IMR-90 (cell line): ENCODE results near the gene EXOC8. TPM values are rescaled to one million over a fixed set of nuclear protein-coding genes. Genes with fewer than 3 reads are reported as not detected.

ENCODE experiments used
- ATAC-seq: fragments of 200-7000 bp; cut with Tn5 transposase; 2 replicates; pipeline ENCODE4 v1.9.1; 2020; ENCODE audit warnings: low read depth, mild to moderate bottlenecking, moderate library complexity
- BruUV-seq: library from RNA; stranded (reverse); fragments of 400-500 nt; replicated peaks from 2 replicates; lab custom pipeline; 2021; lab: Mats Ljungman, UMichigan
- CTCF ChIA-PET: fragments of 300-600 bp; formaldehyde crosslinking; extraction: SDS; loops from one replicate; lab custom pipeline; 2021; ENCODE audit warnings: antibody characterized with exemption; lab: Yijun Ruan, JAX
- POLR2A ChIA-PET: fragments of 300-600 bp; sonication (Branson Sonifier 250); formaldehyde crosslinking; loops from one replicate; lab custom pipeline; 2022; ENCODE audit warnings: antibody characterized with exemption; ENCODE audit not compliant: unreplicated experiment; lab: Charles Lee
- DNase-seq: peaks from one replicate; pipeline ENCODE4 v3.0.0; 2013
- H2AFZ ChIP-seq: replicated peaks from 2 replicates; pipeline ENCODE3; 2013; ENCODE audit warnings: low read length, mild to moderate bottlenecking; ENCODE audit not compliant: poor library complexity
- H2AK5ac ChIP-seq: 2 replicates; pipeline ENCODE4 v1.6.1; 2013; ENCODE audit warnings: low read depth, low read length, inconsistent platforms
- H2AK9ac ChIP-seq: replicated peaks from 2 replicates; pipeline ENCODE3; 2013; ENCODE audit warnings: mild to moderate bottlenecking, low read depth, low read length, moderate library complexity; ENCODE audit not compliant: poor library complexity
- H2BK120ac ChIP-seq: 2 replicates; pipeline ENCODE4 v1.6.1; 2013; ENCODE audit warnings: low read depth, low read length, inconsistent platforms
- H2BK15ac ChIP-seq: 3 replicates; pipeline ENCODE4 v1.6.1; 2013; ENCODE audit warnings: low read depth, low read length, inconsistent platforms
- H2BK20ac ChIP-seq: 2 replicates; pipeline ENCODE4 v1.6.1; 2013; ENCODE audit warnings: low read depth, mild to moderate bottlenecking, inconsistent platforms, low read length, moderate library complexity
- H2BK5ac ChIP-seq: 2 replicates; pipeline ENCODE4 v1.6.1; 2013; ENCODE audit warnings: mild to moderate bottlenecking, low read depth, low read length, inconsistent platforms; ENCODE audit not compliant: poor library complexity, severe bottlenecking
- H3K14ac ChIP-seq: replicated peaks from 2 replicates; pipeline ENCODE4 v1.6.1; 2013; ENCODE audit warnings: low read depth, low read length, inconsistent platforms
- H3K18ac ChIP-seq: 2 replicates; pipeline ENCODE4 v1.6.1; 2013; ENCODE audit warnings: low read depth, low read length, control low read depth
- H3K23ac ChIP-seq: 2 replicates; pipeline ENCODE4 v1.6.1; 2013; ENCODE audit warnings: low read depth, low read length, inconsistent platforms
- H3K27ac ChIP-seq: 2 replicates; pipeline ENCODE4 v1.5.1; 2013; ENCODE audit warnings: mild to moderate bottlenecking, control low read depth, low read length; ENCODE audit not compliant: insufficient read depth
- H3K27me3 ChIP-seq: 2 replicates; pipeline ENCODE4 v1.6.1; 2013; ENCODE audit warnings: low read length; ENCODE audit not compliant: control insufficient read depth, insufficient read depth
- H3K36me3 ChIP-seq: 2 replicates; pipeline ENCODE4 v1.6.1; 2013; ENCODE audit warnings: low read length, mixed read lengths; ENCODE audit not compliant: control insufficient read depth, insufficient read depth
- H3K4ac ChIP-seq: 2 replicates; pipeline ENCODE4 v1.6.1; 2013; ENCODE audit warnings: low read depth, low read length, inconsistent platforms
- H3K4me1 ChIP-seq: 2 replicates; pipeline ENCODE4 v1.6.1; 2013; ENCODE audit warnings: low read length, mixed read lengths; ENCODE audit not compliant: control insufficient read depth, insufficient read depth
- H3K4me2 ChIP-seq: 2 replicates; pipeline ENCODE4 v1.6.1; 2013; ENCODE audit warnings: low read depth, mild to moderate bottlenecking, control low read depth, low read length, moderate library complexity
- H3K4me3 ChIP-seq: 2 replicates; pipeline ENCODE4 v1.5.1; 2013; ENCODE audit warnings: low read depth, mild to moderate bottlenecking, control low read depth, low read length, moderate library complexity; ENCODE audit not compliant: insufficient read depth
- H3K56ac ChIP-seq: 2 replicates; pipeline ENCODE4 v1.6.1; 2013; ENCODE audit warnings: low read length, inconsistent platforms; ENCODE audit not compliant: insufficient read depth; ENCODE audit errors: extremely low read depth
- H3K79me1 ChIP-seq, 2 experiments: 2 replicates each; pipeline ENCODE4 v1.6.1; 2013; ENCODE audit warnings: low read length in 2 of 2, inconsistent platforms in 1 of 2, low read depth in 1 of 2
- H3K9ac ChIP-seq: 2 replicates; pipeline ENCODE4 v1.6.1; 2013; ENCODE audit warnings: low read depth, low read length, control low read depth
- H3K9me1 ChIP-seq: 2 replicates; pipeline ENCODE4 v1.6.1; 2013; ENCODE audit warnings: low read length, inconsistent platforms; ENCODE audit not compliant: insufficient read depth
- H3K9me3 ChIP-seq: 2 replicates; pipeline ENCODE4 v1.6.1; 2013; ENCODE audit warnings: low read length; ENCODE audit not compliant: control insufficient read depth, insufficient read depth
- H4K20me1 ChIP-seq: 2 replicates; pipeline ENCODE4 v1.6.1; 2013; ENCODE audit warnings: low read length, inconsistent platforms; ENCODE audit not compliant: insufficient read depth
- H4K5ac ChIP-seq: 2 replicates; pipeline ENCODE4 v1.6.1; 2013; ENCODE audit warnings: mild to moderate bottlenecking, low read depth, low read length, control low read depth
- H4K8ac ChIP-seq, 2 experiments: 2 replicates each; pipeline ENCODE4 v1.6.1; 2013; ENCODE audit warnings: low read depth in 2 of 2, low read length in 2 of 2, control low read depth in 1 of 2, inconsistent platforms in 1 of 2
- H4K91ac ChIP-seq: 2 replicates; pipeline ENCODE4 v1.6.1; 2013; ENCODE audit warnings: low read depth, low read length, inconsistent platforms; ENCODE audit not compliant: insufficient read depth
- BHLHE40 ChIP-seq: fragments of 150-350 bp; IDR thresholded peaks from 2 replicates; pipeline ENCODE4 v1.6.1; 2016; ENCODE audit warnings: mild to moderate bottlenecking, low read depth, low read length
- CEBPB ChIP-seq: IDR thresholded peaks from 2 replicates; pipeline ENCODE4 v1.6.1; 2012; ENCODE audit warnings: low read depth, low read length, improper control_type of control experiment
- CHD1 ChIP-seq: IDR thresholded peaks from 2 replicates; pipeline ENCODE4 v1.6.1; 2012; ENCODE audit warnings: low read depth, low read length, improper control_type of control experiment
- FOS ChIP-seq: fragments of 150-350 bp; IDR thresholded peaks from 2 replicates; pipeline ENCODE4 v1.6.1; 2016; ENCODE audit warnings: low read depth, low read length
- MXI1 ChIP-seq: IDR thresholded peaks from 2 replicates; pipeline ENCODE4 v1.6.1; 2012; ENCODE audit warnings: low read depth, mild to moderate bottlenecking, low read length, moderate library complexity, borderline replicate concordance
- WGBS, 2 experiments: methylation state at CpG; one replicate each; pipeline versions ENCODE4 v1.1.5 to v1.1.7; 2013; ENCODE audit warnings: missing lambda C conversion rate in 2 of 2; ENCODE audit not compliant: insufficient read length in 1 of 2; ENCODE audit errors: extremely low coverage in 2 of 2; 5-methylcytosine and 5-hydroxymethylcytosine counted together
- dilution Hi-C: fragments of 300-500 bp; cut with HindIII; formaldehyde crosslinking; loops from one replicate; pipeline ENCODE4 v1.14.3; 2018; ENCODE audit warnings: low sequenced_read_pairs; ENCODE audit not compliant: unreplicated experiment
- in situ Hi-C: fragments of 300-500 bp; cut with MboI; formaldehyde crosslinking; loops from 3 replicates; pipeline ENCODE4 v1.14.3; 2019; ENCODE audit warnings: low sequenced_read_pairs, inconsistent platforms, mixed read lengths
- intact Hi-C: fragments of 100-400 bp; cut with micrococcal nuclease; formaldehyde crosslinking; loops from 2 replicates; pipeline ENCODE4 v1.10.0; 2022
- polyA plus RNA-seq, 3 experiments: library from polyadenylated mRNA; depleted of rRNA; stranded (reverse); fragments of >200 nt; gene quantifications; 2 replicates each; pipeline ENCODE4 v1.2.3, GENCODE V29; 2012; ENCODE audit warnings: low replicate concordance in 1 of 3
- total RNA-seq: library from RNA; depleted of rRNA; stranded (reverse); fragments of >200 nt; gene quantifications from 2 replicates; pipeline ENCODE4 v1.2.3, GENCODE V29; 2012
- TF ChIP-seq, protein P1 (sequence below): conservative IDR thresholded peaks from 2 replicates; pipeline ENCODE4 v1.5.1; 2012; ENCODE audit warnings: mild to moderate bottlenecking, low read depth, low read length, improper control_type of control experiment

EXOC8 gene
- total and polyA plus RNA-seq, 2 of the 4 experiments (the other 2 are of a cell fraction) = 2.6 to 11.5 TPM

- Histone ChIP-seq H3K23ac (no peak overlapping the region), H3K79me1 (no peaks in the 10 kb centered on the region), H3K9me3 (no peaks in the 10 kb centered on the region), H4K5ac (no peak overlapping the region), H2BK5ac (no peak overlapping the region), H2BK20ac (no peak overlapping the region), H3K9me1 (no peaks in the 10 kb centered on the region), H2AFZ (no peak overlapping the region), H2BK15ac (no peak overlapping the region), H4K20me1 (no peaks in the 10 kb centered on the region), H3K56ac (no peak overlapping the region), H3K18ac (no peak overlapping the region), H2AK5ac (no peak overlapping the region), H2BK120ac (no peak overlapping the region), H2AK9ac (no peak overlapping the region), H3K4ac (no peak overlapping the region), H3K36me3 (no peaks in the 10 kb centered on the region), H3K4me1 (no peaks in the 10 kb centered on the region), H3K4me3 (no peak overlapping the region), H4K8ac (no peak overlapping the region), H3K4me2 (no peak overlapping the region), H3K9ac (no peak overlapping the region), H4K91ac (no peak overlapping the region), H3K14ac (no peak overlapping the region), H3K27me3 (no peaks in the 10 kb centered on the region), H3K27ac (no peak overlapping the region)
- DNase-seq = no peak
- WGBS, 2 experiments = 77% methylated on average over 4 of the region's 4 CpGs; no CpG with 5 or more reads in 1 of the 2 experiments
- intact Hi-C loops = no loop called here
- dilution Hi-C loops = no loop called here
- in situ Hi-C loops = no loop called here
- POLR2A ChIA-PET = no interaction called here
- ATAC-seq = no peak
- TF ChIP-seq BHLHE40 = no peak
- TF ChIP-seq CEBPB = no peak
- TF ChIP-seq FOS = no peak
- no peak for TF ChIP-seq CHD1
- no peak for TF ChIP-seq MXI1
- TF ChIP-seq, protein P1, sequence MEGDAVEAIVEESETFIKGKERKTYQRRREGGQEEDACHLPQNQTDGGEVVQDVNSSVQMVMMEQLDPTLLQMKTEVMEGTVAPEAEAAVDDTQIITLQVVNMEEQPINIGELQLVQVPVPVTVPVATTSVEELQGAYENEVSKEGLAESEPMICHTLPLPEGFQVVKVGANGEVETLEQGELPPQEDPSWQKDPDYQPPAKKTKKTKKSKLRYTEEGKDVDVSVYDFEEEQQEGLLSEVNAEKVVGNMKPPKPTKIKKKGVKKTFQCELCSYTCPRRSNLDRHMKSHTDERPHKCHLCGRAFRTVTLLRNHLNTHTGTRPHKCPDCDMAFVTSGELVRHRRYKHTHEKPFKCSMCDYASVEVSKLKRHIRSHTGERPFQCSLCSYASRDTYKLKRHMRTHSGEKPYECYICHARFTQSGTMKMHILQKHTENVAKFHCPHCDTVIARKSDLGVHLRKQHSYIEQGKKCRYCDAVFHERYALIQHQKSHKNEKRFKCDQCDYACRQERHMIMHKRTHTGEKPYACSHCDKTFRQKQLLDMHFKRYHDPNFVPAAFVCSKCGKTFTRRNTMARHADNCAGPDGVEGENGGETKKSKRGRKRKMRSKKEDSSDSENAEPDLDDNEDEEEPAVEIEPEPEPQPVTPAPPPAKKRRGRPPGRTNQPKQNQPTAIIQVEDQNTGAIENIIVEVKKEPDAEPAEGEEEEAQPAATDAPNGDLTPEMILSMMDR = no peak
- CTCF ChIA-PET = no interaction called here
- BruUV-seq = no TSS peak
Measured at GRCh38 chr1:231295938-231296337, 41.7 kb downstream of the EXOC8 start.
